IMR-90 (cell line): ENCODE measurements around the gene CNST. TPM values are rescaled to one million over a fixed set of nuclear protein-coding genes. Genes with fewer than 3 reads are reported as not detected.

Experiments
- ATAC-seq: fragments of 200-7000 bp; cut with Tn5 transposase; 2 replicates; pipeline ENCODE4 v1.9.1; 2020; ENCODE audit warnings: low read depth, mild to moderate bottlenecking, moderate library complexity
- BruUV-seq: library from RNA; stranded (reverse); fragments of 400-500 nt; replicated peaks from 2 replicates; lab custom pipeline; 2021; lab: Mats Ljungman, UMichigan
- CTCF ChIA-PET: fragments of 300-600 bp; formaldehyde crosslinking; extraction: SDS; loops from one replicate; lab custom pipeline; 2021; ENCODE audit warnings: antibody characterized with exemption; lab: Yijun Ruan, JAX
- POLR2A ChIA-PET: fragments of 300-600 bp; sonication (Branson Sonifier 250); formaldehyde crosslinking; loops from one replicate; lab custom pipeline; 2022; ENCODE audit warnings: antibody characterized with exemption; ENCODE audit not compliant: unreplicated experiment; lab: Charles Lee
- DNase-seq: peaks from one replicate; pipeline ENCODE4 v3.0.0; 2013
- H2AFZ ChIP-seq: replicated peaks from 2 replicates; pipeline ENCODE3; 2013; ENCODE audit warnings: low read length, mild to moderate bottlenecking; ENCODE audit not compliant: poor library complexity
- H2AK5ac ChIP-seq: 2 replicates; pipeline ENCODE4 v1.6.1; 2013; ENCODE audit warnings: low read depth, low read length, inconsistent platforms
- H2AK9ac ChIP-seq: replicated peaks from 2 replicates; pipeline ENCODE3; 2013; ENCODE audit warnings: mild to moderate bottlenecking, low read depth, low read length, moderate library complexity; ENCODE audit not compliant: poor library complexity
- H2BK120ac ChIP-seq: 2 replicates; pipeline ENCODE4 v1.6.1; 2013; ENCODE audit warnings: low read depth, low read length, inconsistent platforms
- H2BK15ac ChIP-seq: 3 replicates; pipeline ENCODE4 v1.6.1; 2013; ENCODE audit warnings: low read depth, low read length, inconsistent platforms
- H2BK20ac ChIP-seq: 2 replicates; pipeline ENCODE4 v1.6.1; 2013; ENCODE audit warnings: low read depth, mild to moderate bottlenecking, inconsistent platforms, low read length, moderate library complexity
- H2BK5ac ChIP-seq: 2 replicates; pipeline ENCODE4 v1.6.1; 2013; ENCODE audit warnings: mild to moderate bottlenecking, low read depth, low read length, inconsistent platforms; ENCODE audit not compliant: poor library complexity, severe bottlenecking
- H3K14ac ChIP-seq: replicated peaks from 2 replicates; pipeline ENCODE4 v1.6.1; 2013; ENCODE audit warnings: low read depth, low read length, inconsistent platforms
- H3K18ac ChIP-seq: 2 replicates; pipeline ENCODE4 v1.6.1; 2013; ENCODE audit warnings: low read depth, low read length, control low read depth
- H3K23ac ChIP-seq: 2 replicates; pipeline ENCODE4 v1.6.1; 2013; ENCODE audit warnings: low read depth, low read length, inconsistent platforms
- H3K27ac ChIP-seq: 2 replicates; pipeline ENCODE4 v1.5.1; 2013; ENCODE audit warnings: mild to moderate bottlenecking, control low read depth, low read length; ENCODE audit not compliant: insufficient read depth
- H3K27me3 ChIP-seq: 2 replicates; pipeline ENCODE4 v1.6.1; 2013; ENCODE audit warnings: low read length; ENCODE audit not compliant: control insufficient read depth, insufficient read depth
- H3K36me3 ChIP-seq: 2 replicates; pipeline ENCODE4 v1.6.1; 2013; ENCODE audit warnings: low read length, mixed read lengths; ENCODE audit not compliant: control insufficient read depth, insufficient read depth
- H3K4ac ChIP-seq: 2 replicates; pipeline ENCODE4 v1.6.1; 2013; ENCODE audit warnings: low read depth, low read length, inconsistent platforms
- H3K4me1 ChIP-seq: 2 replicates; pipeline ENCODE4 v1.6.1; 2013; ENCODE audit warnings: low read length, mixed read lengths; ENCODE audit not compliant: control insufficient read depth, insufficient read depth
- H3K4me2 ChIP-seq: 2 replicates; pipeline ENCODE4 v1.6.1; 2013; ENCODE audit warnings: low read depth, mild to moderate bottlenecking, control low read depth, low read length, moderate library complexity
- H3K4me3 ChIP-seq: 2 replicates; pipeline ENCODE4 v1.5.1; 2013; ENCODE audit warnings: low read depth, mild to moderate bottlenecking, control low read depth, low read length, moderate library complexity; ENCODE audit not compliant: insufficient read depth
- H3K56ac ChIP-seq: 2 replicates; pipeline ENCODE4 v1.6.1; 2013; ENCODE audit warnings: low read length, inconsistent platforms; ENCODE audit not compliant: insufficient read depth; ENCODE audit errors: extremely low read depth
- H3K79me1 ChIP-seq, 2 experiments: 2 replicates each; pipeline ENCODE4 v1.6.1; 2013; ENCODE audit warnings: low read length in 2 of 2, inconsistent platforms in 1 of 2, low read depth in 1 of 2
- H3K9ac ChIP-seq: 2 replicates; pipeline ENCODE4 v1.6.1; 2013; ENCODE audit warnings: low read depth, low read length, control low read depth
- H3K9me1 ChIP-seq: 2 replicates; pipeline ENCODE4 v1.6.1; 2013; ENCODE audit warnings: low read length, inconsistent platforms; ENCODE audit not compliant: insufficient read depth
- H3K9me3 ChIP-seq: 2 replicates; pipeline ENCODE4 v1.6.1; 2013; ENCODE audit warnings: low read length; ENCODE audit not compliant: control insufficient read depth, insufficient read depth
- H4K20me1 ChIP-seq: 2 replicates; pipeline ENCODE4 v1.6.1; 2013; ENCODE audit warnings: low read length, inconsistent platforms; ENCODE audit not compliant: insufficient read depth
- H4K5ac ChIP-seq: 2 replicates; pipeline ENCODE4 v1.6.1; 2013; ENCODE audit warnings: mild to moderate bottlenecking, low read depth, low read length, control low read depth
- H4K8ac ChIP-seq, 2 experiments: 2 replicates each; pipeline ENCODE4 v1.6.1; 2013; ENCODE audit warnings: low read depth in 2 of 2, low read length in 2 of 2, control low read depth in 1 of 2, inconsistent platforms in 1 of 2
- H4K91ac ChIP-seq: 2 replicates; pipeline ENCODE4 v1.6.1; 2013; ENCODE audit warnings: low read depth, low read length, inconsistent platforms; ENCODE audit not compliant: insufficient read depth
- CEBPB ChIP-seq: IDR thresholded peaks from 2 replicates; pipeline ENCODE4 v1.6.1; 2012; ENCODE audit warnings: low read depth, low read length, improper control_type of control experiment
- CTCF ChIP-seq: conservative IDR thresholded peaks from 2 replicates; pipeline ENCODE4 v1.5.1; 2012; ENCODE audit warnings: mild to moderate bottlenecking, low read depth, low read length, improper control_type of control experiment
- ELK1 ChIP-seq: fragments of 150-350 bp; IDR thresholded peaks from 2 replicates; pipeline ENCODE4 v1.6.1; 2016; ENCODE audit warnings: low read depth, mild to moderate bottlenecking, low read length, moderate library complexity, borderline replicate concordance
- FOS ChIP-seq: fragments of 150-350 bp; IDR thresholded peaks from 2 replicates; pipeline ENCODE4 v1.6.1; 2016; ENCODE audit warnings: low read depth, low read length
- MAFK ChIP-seq: IDR thresholded peaks from 2 replicates; pipeline ENCODE4 v1.6.1; 2012; ENCODE audit warnings: low read depth, low read length, improper control_type of control experiment
- MAZ ChIP-seq: IDR thresholded peaks from 2 replicates; pipeline ENCODE4 v1.6.1; 2012; ENCODE audit warnings: low read depth, mild to moderate bottlenecking, low read length, improper control_type of control experiment, moderate library complexity, borderline replicate concordance
- MXI1 ChIP-seq: IDR thresholded peaks from 2 replicates; pipeline ENCODE4 v1.6.1; 2012; ENCODE audit warnings: low read depth, mild to moderate bottlenecking, low read length, moderate library complexity, borderline replicate concordance
- NFE2L2 ChIP-seq: fragments of 150-350 bp; IDR thresholded peaks from 2 replicates; pipeline ENCODE4 v1.6.1; 2016; ENCODE audit warnings: low read depth, mild to moderate bottlenecking, low read length
- POLR2A ChIP-seq: IDR thresholded peaks from 2 replicates; pipeline ENCODE4 v1.6.1; 2012; ENCODE audit warnings: mild to moderate bottlenecking, low read depth, low read length
- RAD21 ChIP-seq: IDR thresholded peaks from 2 replicates; pipeline ENCODE4 v1.6.1; 2012; ENCODE audit warnings: low read length, improper control_type of control experiment
- RCOR1 ChIP-seq: IDR thresholded peaks from 2 replicates; pipeline ENCODE4 v1.6.1; 2012; ENCODE audit warnings: mild to moderate bottlenecking, low read length, improper control_type of control experiment; ENCODE audit not compliant: insufficient replicate concordance
- RFX5 ChIP-seq: IDR thresholded peaks from 2 replicates; pipeline ENCODE4 v1.8.0; 2012; ENCODE audit warnings: low read depth, mild to moderate bottlenecking, low read length, moderate library complexity
- SMC3 ChIP-seq: fragments of 150-350 bp; IDR thresholded peaks from 2 replicates; pipeline ENCODE4 v1.6.1; 2016; ENCODE audit warnings: low read depth, mild to moderate bottlenecking, antibody characterized with exemption, low read length, moderate library complexity
- USF2 ChIP-seq: fragments of 150-350 bp; IDR thresholded peaks from 2 replicates; pipeline ENCODE4 v1.6.1; 2017; ENCODE audit warnings: mild to moderate bottlenecking, antibody characterized with exemption, low read length, low read depth
- WGBS, 2 experiments: methylation state at CpG; one replicate each; pipeline versions ENCODE4 v1.1.5 to v1.1.7; 2013; ENCODE audit warnings: missing lambda C conversion rate in 2 of 2; ENCODE audit not compliant: insufficient read length in 1 of 2; ENCODE audit errors: extremely low coverage in 2 of 2; 5-methylcytosine and 5-hydroxymethylcytosine counted together
- dilution Hi-C: fragments of 300-500 bp; cut with HindIII; formaldehyde crosslinking; loops from one replicate; pipeline ENCODE4 v1.14.3; 2018; ENCODE audit warnings: low sequenced_read_pairs; ENCODE audit not compliant: unreplicated experiment
- in situ Hi-C: fragments of 300-500 bp; cut with MboI; formaldehyde crosslinking; loops from 3 replicates; pipeline ENCODE4 v1.14.3; 2019; ENCODE audit warnings: low sequenced_read_pairs, inconsistent platforms, mixed read lengths
- intact Hi-C: fragments of 100-400 bp; cut with micrococcal nuclease; formaldehyde crosslinking; loops from 2 replicates; pipeline ENCODE4 v1.10.0; 2022
- polyA plus RNA-seq, 3 experiments: library from polyadenylated mRNA; depleted of rRNA; stranded (reverse); fragments of >200 nt; gene quantifications; 2 replicates each; pipeline ENCODE4 v1.2.3, GENCODE V29; 2012; ENCODE audit warnings: low replicate concordance in 1 of 3
- total RNA-seq: library from RNA; depleted of rRNA; stranded (reverse); fragments of >200 nt; gene quantifications from 2 replicates; pipeline ENCODE4 v1.2.3, GENCODE V29; 2012

CNST gene
- total and polyA plus RNA-seq, 2 of the 4 experiments (the other 2 are of a cell fraction), result 15.4 to 25.5 TPM

- Histone ChIP-seq H4K91ac (no peak overlapping the region), H3K14ac (no peak overlapping the region), H3K4me3 (no peak overlapping the region), H2BK5ac (peak overlapping the region; percentile 21), H4K5ac (no peak overlapping the region), H3K18ac (no peak overlapping the region), H3K9me3 (no peaks in the 10 kb centered on the region), H2BK15ac (no peak overlapping the region), H3K23ac (no peak overlapping the region), H3K4ac (no peak overlapping the region), H4K8ac (no peak overlapping the region), H3K9me1 (peaks cover 6% of the 10 kb centered on the region; the same call in 1 of the 2 replicates), H3K4me2 (no peak overlapping the region), H3K56ac (no peak overlapping the region; the same call in 1 of the 2 replicates), H2AFZ (no peak overlapping the region), H2BK120ac (no peak overlapping the region), H4K20me1 (no peaks in the 10 kb centered on the region; the same call in 1 of the 2 replicates), H3K27ac (no peak overlapping the region), H2BK20ac (no peak overlapping the region), H3K36me3 (0 out of 2 replicates have a peak, but pooled peaks cover 4% of the 10 kb centered on the region), H2AK5ac (no peak overlapping the region), H3K27me3 (no peaks in the 10 kb centered on the region), H3K4me1 (peaks cover 16% of the 10 kb centered on the region), H3K79me1 (peaks cover 18 to 70% of the 10 kb centered on the region in 2 experiments), H2AK9ac (no peak overlapping the region), H3K9ac (no peak overlapping the region)
- TF ChIP-seq CTCF (no peak), RCOR1 (no peak), ELK1 (no peak), SMC3 (no peak), CEBPB (no peak), MAFK (no peak), USF2 (no peak), NFE2L2 (no peak), MAZ (no peak), MXI1 (no peak), POLR2A (no peak), RFX5 (no peak), FOS (no peak), RAD21 (no peak)
- in situ Hi-C loops (no loop called here), dilution Hi-C loops (no loop called here), intact Hi-C loops (no loop called here)
- ATAC-seq, result no peak
- no TSS peak for BruUV-seq
- no peak for DNase-seq
- ChIA-PET POLR2A (interaction anchor here (0.6 to 1.0 kb wide), 2 partner anchors 14 to 16 kb away, joined by 3 to 15 read pairs; no protein-coding TSS in a partner anchor), CTCF (interaction anchor here (1.4 kb wide), 1 partner anchor 13 kb away, joined by 4 read pairs; no protein-coding TSS in a partner anchor)
- WGBS, 2 experiments, result no CpG with 5 or more reads among the region's 3 CpGs
These were observed 13.6 kb downstream of the CNST start for GRCh38 chr1:246579818-246580217.
